NCI-H187 (cell line): ENCODE measurements around the gene SHISA7.
A peak's percentile ranks its signal among the peaks of the same experiment; 100 is the strongest.
"Not testable (repeated sequence)": the region's sequence is repeated elsewhere in the genome, so short reads cannot be mapped to it uniquely, and the experiment has no call there.

Experiments
- DNase-seq, 2 experiments: peaks; one replicate each; lab custom pipeline; 2025; lab: John Stamatoyannopoulos, UW

The SHISA7 gene

DNA sequence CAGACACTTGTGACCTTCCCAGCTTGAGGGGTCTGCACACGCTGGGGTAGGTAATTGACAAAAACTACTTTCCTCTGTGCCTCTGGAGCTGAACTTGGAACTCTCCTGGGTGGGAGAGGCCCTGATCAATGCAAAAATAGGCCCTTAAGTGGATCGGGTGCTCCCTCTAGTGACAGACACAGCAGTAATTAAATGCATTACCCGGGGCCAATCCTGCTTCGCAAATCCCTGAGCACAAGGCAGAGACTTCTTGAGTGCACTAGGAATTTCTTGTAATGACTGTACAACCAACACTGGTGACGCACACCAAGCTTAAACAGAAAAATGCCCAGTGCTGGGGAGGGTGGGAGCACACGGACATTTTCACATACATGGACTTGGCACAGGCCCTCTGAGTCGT lies 24.9 kb downstream of the SHISA7 start:
- no peak for DNase-seq

DNA sequence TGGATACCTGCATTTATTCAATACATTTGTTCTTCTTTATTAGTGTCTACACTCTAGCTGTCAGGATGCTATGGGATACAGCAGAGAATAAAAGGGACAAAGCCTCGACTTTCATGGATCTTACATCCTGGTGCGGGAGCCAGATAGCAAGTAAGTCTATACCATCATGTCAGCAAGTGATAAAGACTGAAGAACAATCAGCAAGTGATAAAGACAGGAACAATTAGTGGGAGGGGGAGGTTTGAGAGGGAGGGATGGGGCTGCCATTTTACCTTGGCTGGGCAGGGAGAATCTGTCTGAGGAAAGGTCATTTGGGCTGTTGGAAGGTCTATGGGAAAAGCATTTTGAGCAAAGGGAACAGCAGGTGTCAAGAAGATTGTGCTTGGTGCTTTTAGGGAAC lies 32.9 kb downstream of the SHISA7 start:
- DNase-seq: no peak

GRCh38 chr19:55409179-55409578 lies 33.9 kb downstream of the SHISA7 start:
- not testable (repeated sequence) for DNase-seq

GRCh38 chr19:55408533-55408872 lies 34.6 kb downstream of the SHISA7 start:
- DNase-seq: no peak

DNA sequence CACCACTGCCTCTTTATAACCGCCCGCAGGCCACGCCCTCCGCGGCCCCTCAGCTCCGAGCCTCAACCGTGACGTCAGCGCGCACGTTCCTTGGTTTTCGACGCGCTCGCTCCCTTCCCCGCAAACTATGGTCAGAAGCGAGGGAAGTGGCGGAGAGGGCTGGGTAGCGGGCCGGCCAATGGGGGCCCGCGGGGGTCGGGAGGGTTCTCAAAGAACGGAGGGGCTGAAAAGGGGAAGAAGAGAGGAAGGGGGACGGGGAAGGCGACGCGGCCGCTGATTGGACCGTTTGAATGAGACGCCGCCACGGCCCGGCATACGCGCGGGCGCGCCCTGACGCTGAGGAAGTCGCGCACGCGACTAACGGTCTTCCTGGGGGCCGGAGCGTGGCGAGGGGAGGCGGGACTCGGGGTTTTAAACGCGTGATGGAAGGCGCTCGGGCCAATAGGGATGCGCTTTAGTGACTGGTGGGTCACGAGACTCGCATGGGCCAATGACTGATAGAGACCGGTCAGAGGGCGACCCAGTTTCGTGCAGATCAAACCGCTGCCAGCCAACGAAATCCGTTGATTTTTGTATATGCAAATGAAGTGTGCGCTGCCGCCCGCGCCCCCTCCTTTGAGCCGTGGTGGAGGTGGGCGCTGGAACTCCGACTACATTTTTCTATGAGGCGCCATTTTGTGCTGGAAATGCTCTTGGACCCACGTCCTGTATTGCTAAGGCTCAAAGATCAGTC lies 35.1 kb downstream of the SHISA7 start:
- DNase-seq: peak; percentile 95 to 99

DNA sequence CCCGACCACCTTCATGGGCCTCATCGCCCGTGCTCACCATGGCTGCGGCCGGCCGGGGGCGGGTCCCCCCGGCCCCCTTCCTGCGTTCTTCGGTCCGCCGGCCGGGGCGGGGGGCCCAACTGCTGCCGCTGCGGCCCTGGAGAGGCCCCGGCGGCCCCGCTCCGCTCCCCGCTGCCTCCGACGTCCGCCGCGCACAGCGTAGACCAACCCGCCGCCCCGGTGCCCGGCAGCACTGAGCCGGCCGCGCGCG lies 35.6 kb downstream of the SHISA7 start, which contains the start of gene UBE2S:
UBE2S (minus strand) TSS at position 239 of the 250 bp plus-strand sequence; CDS start at position 40, 199 bp downstream.
- DNase-seq: not testable (repeated sequence)

DNA sequence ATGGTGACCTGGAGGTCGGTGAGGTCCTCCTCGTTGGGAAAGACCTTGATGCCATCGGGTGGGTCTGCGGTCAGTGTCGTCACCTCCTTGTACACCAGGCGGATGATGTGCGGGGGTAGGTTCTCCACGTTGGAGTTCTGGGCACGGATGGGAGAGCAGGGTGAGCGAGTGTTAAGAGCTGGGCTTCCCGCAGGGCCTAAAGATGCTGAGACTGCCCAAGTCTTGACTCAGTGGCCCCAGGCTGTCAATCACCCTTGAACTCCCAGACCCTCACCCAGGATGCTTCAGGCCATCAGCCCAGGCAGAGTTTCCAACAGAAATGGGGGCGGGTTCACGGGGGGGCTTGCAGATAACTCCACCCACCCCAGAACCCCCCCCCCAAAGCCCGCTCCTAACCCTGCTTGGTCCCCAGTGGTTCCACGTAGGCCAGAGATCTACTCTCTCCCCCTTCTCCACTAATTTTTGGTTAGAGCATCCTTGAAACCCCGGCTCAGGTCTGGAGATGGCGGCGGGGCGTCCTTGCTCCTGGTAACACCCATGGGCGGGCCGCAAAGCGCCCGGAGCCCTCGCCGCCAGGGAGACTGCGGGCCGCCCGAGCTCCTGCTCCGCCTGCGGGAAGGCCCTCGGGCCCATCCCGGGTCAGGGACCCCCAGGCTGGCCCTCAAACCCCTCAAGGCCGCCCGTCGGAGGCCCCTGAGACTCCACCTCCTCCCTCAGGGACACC lies 36.1 kb downstream of the SHISA7 start:
- DNase-seq: peak in 1 of 2 experiments; percentile 9

DNA sequence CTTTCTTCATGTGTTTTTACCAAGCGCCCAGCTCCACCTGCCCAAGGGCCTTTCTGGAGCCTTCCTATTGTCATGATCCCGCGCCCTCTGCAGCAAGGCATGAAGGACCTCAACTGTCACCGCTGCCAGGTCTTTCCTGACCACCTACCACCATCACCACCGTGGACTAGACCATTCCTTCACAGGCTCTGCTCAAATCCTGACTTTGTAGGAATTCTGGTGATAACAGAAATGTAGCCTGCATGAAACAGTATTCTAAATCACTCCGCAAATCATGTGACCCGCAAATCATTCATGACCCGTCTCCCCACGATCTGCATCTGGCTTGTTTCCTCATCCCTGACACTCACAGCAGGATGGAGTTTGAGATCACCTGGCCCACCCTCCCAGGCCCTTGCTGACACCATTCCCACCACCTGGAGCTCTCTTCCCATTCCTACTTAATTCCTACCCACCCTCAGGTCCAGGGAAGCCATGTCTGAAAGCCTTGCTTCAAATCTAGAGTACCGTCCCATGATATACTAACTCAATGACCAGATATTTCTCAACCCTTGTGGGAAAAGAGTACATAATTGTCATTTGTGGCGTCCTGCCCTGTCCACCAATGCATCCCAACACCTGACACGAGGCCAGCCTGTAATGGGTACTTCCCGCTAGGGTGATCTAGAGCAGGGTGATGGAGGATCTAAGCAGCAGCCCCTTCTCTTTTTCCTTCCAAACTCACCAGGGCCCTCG lies 36.8 kb downstream of the SHISA7 start:
- DNase-seq: no peak

- DNase-seq: no peak
These were observed 37.5 kb downstream of the SHISA7 start for GRCh38 chr19:55405638-55406037.

DNA sequence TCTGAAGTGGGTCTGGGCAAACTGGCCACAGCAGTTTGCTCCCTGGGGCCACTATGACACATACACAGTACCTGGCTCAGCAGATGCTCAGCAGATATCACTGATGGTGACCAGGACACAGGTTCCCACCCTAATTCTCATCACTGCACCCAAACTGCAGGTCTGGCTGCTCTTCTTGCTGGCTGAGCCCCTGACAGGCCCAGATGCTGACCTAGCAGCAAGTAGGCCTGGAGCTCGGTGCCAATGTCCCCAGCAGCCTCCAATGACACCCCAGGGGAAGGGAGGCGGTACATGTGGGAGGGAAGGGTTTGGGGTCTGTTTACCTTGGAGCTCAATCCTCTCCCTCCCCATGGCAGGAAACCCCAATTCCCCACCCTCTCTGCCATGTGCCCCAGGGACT lies 40.6 kb downstream of the SHISA7 start:
- DNase-seq: no peak

- DNase-seq: not testable (repeated sequence)
These were observed 41.7 kb downstream of the SHISA7 start for GRCh38 chr19:55401390-55401789.

DNA sequence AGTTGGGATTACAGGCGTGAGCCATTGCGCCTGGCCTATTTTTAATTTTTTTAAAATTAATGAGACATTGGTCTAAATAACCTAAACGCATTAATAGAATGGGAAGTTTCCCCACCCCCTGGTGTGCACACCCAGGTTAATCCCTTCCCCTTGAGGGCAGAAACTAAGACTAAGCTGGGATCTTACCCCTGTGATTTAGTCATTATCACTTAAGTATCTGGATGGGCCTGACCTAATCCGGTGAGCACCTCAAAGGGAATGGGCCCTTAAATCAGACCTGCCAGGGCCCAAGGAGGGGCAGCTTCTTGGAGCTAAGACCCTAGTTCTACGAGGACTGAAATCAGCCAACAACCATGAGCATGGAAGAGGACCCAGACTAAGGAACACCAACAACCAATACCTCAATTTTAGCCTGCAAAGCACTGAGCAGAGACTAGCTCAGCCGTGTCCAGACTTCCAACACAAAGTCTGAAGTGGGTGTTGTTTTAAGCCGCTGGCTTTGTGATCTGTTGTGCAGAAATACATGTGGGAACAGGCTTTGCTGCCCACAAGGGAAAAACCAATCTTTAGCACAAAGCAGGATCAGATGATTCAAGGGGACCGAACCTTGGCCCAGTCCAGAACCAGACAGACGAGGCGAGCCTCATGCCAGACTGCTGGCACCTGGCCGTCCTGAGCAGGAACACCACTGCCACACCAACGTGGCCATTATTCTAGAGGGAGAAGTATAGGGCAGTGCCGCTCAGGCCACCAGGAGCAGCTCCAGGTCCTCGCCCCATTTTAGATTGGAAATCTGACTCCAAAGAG lies 42.6 kb downstream of the SHISA7 start:
- DNase-seq: no peak

DNA sequence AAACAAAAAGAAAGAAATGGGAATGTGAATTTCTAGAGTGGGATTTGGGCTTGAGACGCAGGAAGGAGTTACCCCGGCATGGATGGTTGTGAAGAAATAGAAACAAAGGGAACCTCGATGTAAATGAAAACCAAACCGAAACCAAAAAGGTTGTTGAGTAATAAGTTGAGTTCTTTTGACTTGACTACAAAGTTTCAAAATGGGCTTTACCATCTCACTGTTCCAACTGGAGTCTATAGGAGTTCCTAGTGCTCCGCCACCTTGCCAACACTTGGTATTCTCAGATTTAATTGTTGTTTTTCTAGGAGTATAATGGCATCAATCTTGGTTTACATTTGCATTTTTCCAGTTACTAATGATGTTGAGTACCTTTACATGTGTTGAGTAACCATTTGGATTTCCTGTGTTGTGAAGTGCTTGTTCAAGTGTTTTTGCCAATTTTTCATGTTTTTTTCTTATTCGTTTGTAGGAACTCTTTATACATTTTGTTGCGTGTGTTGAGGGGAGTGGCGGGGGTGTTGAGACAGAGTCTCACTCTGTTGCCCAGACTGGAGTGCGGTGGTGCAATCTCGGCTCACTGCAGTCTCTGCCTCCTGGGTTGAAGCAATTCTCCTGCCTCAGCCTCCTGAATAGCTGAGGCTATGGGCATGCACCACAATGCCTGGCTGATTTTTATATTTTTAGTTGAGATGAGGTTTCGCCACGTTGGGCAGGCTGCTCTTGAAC lies 44.7 kb downstream of the SHISA7 start:
- no peak for DNase-seq

- no peak for DNase-seq
These were observed 50.0 kb downstream of the SHISA7 start for GRCh38 chr19:55392820-55393761.

- no peak for DNase-seq
These were observed 51.1 kb downstream of the SHISA7 start for GRCh38 chr19:55391702-55392615.

DNA sequence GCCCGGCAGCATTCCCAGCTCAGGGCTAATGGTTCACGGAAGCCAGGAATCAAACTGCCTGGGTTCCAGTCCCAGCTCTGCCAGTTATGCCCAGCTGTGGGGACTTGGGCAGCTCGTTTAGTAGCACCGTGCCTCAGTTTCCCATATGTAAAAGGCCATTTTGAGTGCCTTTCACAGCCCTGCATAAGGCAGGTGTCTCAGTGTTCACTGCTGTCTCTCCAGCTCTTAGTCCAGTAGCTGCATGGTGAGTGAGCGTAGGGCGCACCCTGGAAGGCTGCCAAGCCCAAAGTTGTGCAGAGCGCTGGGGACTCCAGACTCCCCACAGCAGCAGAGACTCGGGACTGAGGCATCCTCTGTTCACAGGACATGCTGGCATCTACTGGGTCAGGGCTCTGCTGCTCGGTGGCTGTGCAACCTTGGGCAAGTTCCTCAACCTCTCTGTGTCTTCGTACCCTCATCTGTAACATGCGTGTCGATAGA lies 51.9 kb downstream of the SHISA7 start:
- no peak for DNase-seq

DNA sequence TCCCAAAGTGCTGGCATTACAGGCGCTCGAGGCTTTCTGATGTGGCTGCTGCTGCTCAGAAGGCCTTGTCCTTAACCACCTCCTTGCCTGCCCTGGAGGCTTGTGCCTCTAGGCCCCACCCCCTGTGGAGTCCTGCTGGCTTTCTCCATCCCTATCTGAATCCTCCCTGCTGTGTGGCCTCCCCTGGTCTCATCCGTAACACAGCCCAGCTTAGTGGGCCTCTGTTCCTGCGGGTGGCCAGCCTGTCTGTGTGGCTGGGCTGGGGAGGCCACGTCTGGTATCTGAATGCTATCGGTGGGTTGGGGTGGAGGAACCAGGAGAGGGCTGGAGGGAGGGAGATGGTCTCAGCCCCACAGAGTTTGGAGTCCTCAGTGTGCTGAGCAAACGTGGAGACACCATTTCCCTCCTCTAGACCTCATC lies 52.6 kb downstream of the SHISA7 start:
- DNase-seq: no peak

DNA sequence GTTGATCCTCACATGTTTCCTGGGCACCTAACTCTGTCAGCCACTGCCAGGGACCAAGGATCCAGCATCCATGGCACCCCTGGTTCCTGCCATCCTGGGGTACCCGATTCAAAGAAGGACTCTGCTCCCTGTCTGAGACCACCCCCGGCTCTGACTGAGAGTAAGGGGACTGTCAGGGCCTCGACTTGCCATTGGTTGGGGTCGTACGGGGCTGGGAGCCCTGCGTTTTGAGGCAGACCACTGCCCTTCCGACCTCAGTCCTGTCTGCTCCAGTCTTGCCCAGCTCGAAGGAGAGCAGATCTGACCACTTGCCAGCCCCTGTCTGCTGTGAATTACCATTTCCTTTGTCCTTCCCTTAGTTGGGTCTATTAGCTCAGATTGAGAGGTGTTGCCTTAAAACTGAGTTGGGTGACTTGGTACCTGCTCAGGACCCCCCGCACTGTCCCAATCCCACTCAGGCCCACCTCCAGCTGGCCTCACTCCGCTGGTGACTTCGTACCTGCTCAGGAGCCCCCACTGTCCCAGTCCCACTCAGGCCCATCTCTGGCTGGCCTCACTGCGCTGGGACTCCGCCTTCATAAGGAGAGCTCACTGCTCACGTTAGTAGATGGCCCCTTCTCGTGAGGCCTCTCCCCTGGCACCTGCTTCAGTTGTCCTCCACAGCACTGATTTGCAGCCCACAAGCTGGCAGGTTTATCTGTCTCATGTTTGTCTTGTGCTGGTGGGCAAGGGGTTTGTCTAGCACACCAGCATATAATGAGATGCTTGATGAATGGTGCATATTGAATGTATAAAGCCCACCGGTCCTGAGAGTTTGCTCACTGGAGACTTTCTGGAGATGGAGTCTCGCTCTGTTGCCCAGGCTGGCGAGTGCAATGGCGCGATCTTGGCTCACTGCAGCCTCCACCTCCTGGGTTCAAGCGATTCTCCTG lies 53.4 kb downstream of the SHISA7 start:
- no peak for DNase-seq
